Mesenchymal stem cell (in vitro differentiated cells and primary cell): ENCODE data around the gene GPN2.

ENCODE experiments used
- DNase-seq: peaks from one replicate; pipeline ENCODE4 v3.0.0-alpha.2; 2013
- H2AFZ ChIP-seq: one replicate; pipeline ENCODE4 v1.6.1; 2013; ENCODE audit warnings: low read depth, mild to moderate bottlenecking, control low read depth, inconsistent platforms, low read length, moderate library complexity
- H2AK5ac ChIP-seq: 2 replicates; pipeline ENCODE4 v1.6.1; 2013; ENCODE audit warnings: low read length, moderate library complexity, mild to moderate bottlenecking, inconsistent platforms; ENCODE audit not compliant: severe bottlenecking
- H2BK120ac ChIP-seq: one replicate; pipeline ENCODE4 v1.6.1; 2013; ENCODE audit warnings: low read depth, mild to moderate bottlenecking, inconsistent platforms, low read length, moderate library complexity
- H2BK12ac ChIP-seq, 2 experiments: one replicate each; pipeline ENCODE4 v1.6.1; 2013; ENCODE audit warnings: inconsistent platforms in 2 of 2, low read length in 2 of 2, mild to moderate bottlenecking in 2 of 2, moderate library complexity in 2 of 2, control low read depth in 1 of 2
- H2BK15ac ChIP-seq: one replicate; pipeline ENCODE4 v1.6.1; 2013; ENCODE audit warnings: mild to moderate bottlenecking, low read depth, inconsistent platforms; ENCODE audit not compliant: poor library complexity, severe bottlenecking
- H2BK5ac ChIP-seq: 2 replicates; pipeline ENCODE4 v1.6.1; 2013; ENCODE audit warnings: low read depth, mild to moderate bottlenecking, low read length, control low read depth, inconsistent platforms; ENCODE audit not compliant: poor library complexity, severe bottlenecking
- H3K14ac ChIP-seq, 2 experiments: one replicate each; pipeline ENCODE4 v1.6.1; 2013; ENCODE audit warnings: inconsistent platforms in 2 of 2, low read length in 2 of 2, control low read depth in 1 of 2, mild to moderate bottlenecking in 1 of 2, moderate library complexity in 1 of 2
- H3K18ac ChIP-seq, 2 experiments: one replicate each; pipeline ENCODE4 v1.6.1; 2013; ENCODE audit warnings: inconsistent platforms in 2 of 2, low read length in 2 of 2, control low read depth in 1 of 2, low read depth in 1 of 2, mild to moderate bottlenecking in 1 of 2
- H3K23ac ChIP-seq, 2 experiments: one replicate each; pipeline ENCODE4 v1.6.1; 2013; ENCODE audit warnings: inconsistent platforms in 2 of 2, low read length in 2 of 2, mild to moderate bottlenecking in 2 of 2, moderate library complexity in 2 of 2, control low read depth in 1 of 2
- H3K27ac ChIP-seq: 2 replicates; pipeline ENCODE4 v1.5.1; 2013; ENCODE audit warnings: mild to moderate bottlenecking, moderate library complexity, low read length, control low read depth, inconsistent platforms; ENCODE audit not compliant: poor library complexity, severe bottlenecking
- H3K27me3 ChIP-seq, 2 experiments: 2 replicates each; pipeline versions ENCODE4 v1.6.1 to v1.7.0; 2013; ENCODE audit warnings: low read length in 2 of 2, mild to moderate bottlenecking in 2 of 2, moderate library complexity in 2 of 2, control low read depth in 1 of 2, inconsistent platforms in 1 of 2; ENCODE audit not compliant: control insufficient read depth in 1 of 2, insufficient read depth in 1 of 2
- H3K36me3 ChIP-seq, 2 experiments: 2 replicates each; pipeline versions ENCODE4 v1.6.1 to v1.7.0; 2013; ENCODE audit warnings: low read length in 2 of 2, control low read depth in 1 of 2, inconsistent platforms in 1 of 2, low read depth in 1 of 2, mild to moderate bottlenecking in 1 of 2; ENCODE audit not compliant: insufficient read depth in 2 of 2, control insufficient read depth in 1 of 2
- H3K4ac ChIP-seq, 2 experiments: one replicate each; pipeline ENCODE4 v1.6.1; 2013; ENCODE audit warnings: inconsistent platforms in 2 of 2, low read length in 2 of 2, mild to moderate bottlenecking in 2 of 2, moderate library complexity in 2 of 2, control low read depth in 1 of 2, low read depth in 1 of 2
- H3K4me1 ChIP-seq: 2 replicates; pipeline ENCODE4 v1.6.1; 2013; ENCODE audit warnings: low read depth, low read length, control low read depth; ENCODE audit not compliant: control insufficient read depth, insufficient read depth
- H3K4me2 ChIP-seq: 2 replicates; pipeline ENCODE4 v1.6.1; 2013; ENCODE audit warnings: low read length, mild to moderate bottlenecking, inconsistent platforms; ENCODE audit not compliant: poor library complexity, severe bottlenecking
- H3K4me3 ChIP-seq, 2 experiments: 2 replicates each; pipeline versions ENCODE4 v1.5.1 to v1.7.0; 2013; ENCODE audit warnings: low read length in 2 of 2, mild to moderate bottlenecking in 2 of 2, control low read depth in 1 of 2, low read depth in 1 of 2; ENCODE audit not compliant: insufficient read depth in 1 of 2
- H3K79me1 ChIP-seq: replicated peaks from 2 replicates; pipeline ENCODE4 v1.6.1; 2013; ENCODE audit warnings: mild to moderate bottlenecking, control low read depth, low read length, inconsistent platforms; ENCODE audit not compliant: poor library complexity, severe bottlenecking
- H3K9ac ChIP-seq: 2 replicates; pipeline ENCODE4 v1.7.0; 2013; ENCODE audit warnings: mild to moderate bottlenecking, low read length, moderate library complexity
- H3K9me3 ChIP-seq: 2 replicates; pipeline ENCODE4 v1.7.0; 2013; ENCODE audit warnings: mild to moderate bottlenecking, low read length; ENCODE audit not compliant: control insufficient read depth
- H4K8ac ChIP-seq: one replicate; pipeline ENCODE4 v1.6.1; 2013; ENCODE audit warnings: inconsistent platforms, mild to moderate bottlenecking, low read length, moderate library complexity
- H4K91ac ChIP-seq: one replicate; pipeline ENCODE4 v1.6.1; 2013; ENCODE audit warnings: mild to moderate bottlenecking, low read length, inconsistent platforms
- WGBS: methylation state at CpG from one replicate; pipeline ENCODE4 v1.1.7; 2013; ENCODE audit warnings: mixed read lengths; 5-methylcytosine and 5-hydroxymethylcytosine counted together

The GPN2 gene

GRCh38 chr1:26858160-26858559 is 31.9 kb downstream of the GPN2 start:
- Histone ChIP-seq H3K9ac (peak overlapping the region; percentile 27), H3K4ac (no peak overlapping the region), H3K4me2 (no peak overlapping the region), H3K4me1 (peaks cover 17% of the 10 kb centered on the region), H4K91ac (no peak overlapping the region), H2BK15ac (no peak overlapping the region), H2AK5ac (no peak overlapping the region), H3K79me1 (peaks cover 2% of the 10 kb centered on the region), H4K8ac (no peak overlapping the region), H2BK12ac (no peak overlapping the region), H3K27me3 (no peaks in the 10 kb centered on the region), H3K14ac (no peak overlapping the region), H3K4me3 (no peak overlapping the region), H2AFZ (no peak overlapping the region), H2BK120ac (no peak overlapping the region), H3K36me3 (peaks cover 34 to 47% of the 10 kb centered on the region in 2 experiments), H2BK5ac (no peak overlapping the region), H3K23ac (no peak overlapping the region), H3K18ac (no peak overlapping the region), H3K9me3 (no peaks in the 10 kb centered on the region), H3K27ac (no peak overlapping the region)
- WGBS, result 94% methylated on average over 4 of the region's 4 CpGs
- DNase-seq, result no peak

DNA sequence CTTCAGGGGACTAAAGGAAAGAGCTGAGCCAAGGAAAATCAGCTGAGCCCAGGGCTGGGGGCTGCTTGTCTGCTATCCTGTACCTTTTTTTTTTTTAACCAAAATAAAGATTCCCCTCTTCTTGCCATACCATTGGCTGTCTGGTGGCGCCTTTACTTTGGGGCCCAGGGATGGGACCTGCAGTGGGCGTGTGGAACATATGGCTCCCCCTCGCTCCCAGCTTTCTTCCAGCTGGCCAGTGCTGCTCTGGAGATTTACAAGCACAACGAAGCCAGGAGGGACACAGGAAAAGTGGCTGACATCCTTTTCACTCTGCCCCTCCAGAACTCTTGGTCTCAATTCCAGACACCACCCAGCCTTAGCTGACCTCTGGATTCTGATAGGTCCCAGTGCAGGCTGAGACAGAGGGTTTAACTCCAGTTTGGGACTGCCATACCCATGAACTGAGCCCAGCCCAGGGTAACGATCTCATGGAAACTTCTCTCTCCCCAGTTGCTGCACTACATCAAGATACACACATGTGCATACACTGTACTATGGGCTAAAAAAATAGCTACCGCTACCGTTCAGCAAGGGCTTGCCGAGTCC is 32.5 kb downstream of the GPN2 start:
- H4K8ac ChIP-seq, result no peak overlapping the region
- H3K4me3 ChIP-seq, result no peak overlapping the region
- peaks cover 17% of the 10 kb centered on the region for H3K4me1 ChIP-seq
- no peak overlapping the region for H3K9ac ChIP-seq
- no peak overlapping the region for H2BK120ac ChIP-seq
- H3K14ac ChIP-seq, result no peak overlapping the region
- H3K27ac ChIP-seq, result no peak overlapping the region
- no peaks in the 10 kb centered on the region for H3K27me3 ChIP-seq
- no peak overlapping the region for H3K23ac ChIP-seq
- H2AFZ ChIP-seq, result no peak overlapping the region
- no peak overlapping the region for H3K18ac ChIP-seq
- H3K4ac ChIP-seq, result no peak overlapping the region
- no peak overlapping the region for H2BK12ac ChIP-seq
- H2BK15ac ChIP-seq, result no peak overlapping the region
- H3K36me3 ChIP-seq, result peaks cover 39 to 51% of the 10 kb centered on the region in 2 experiments
- H3K4me2 ChIP-seq, result no peak overlapping the region
- H2BK5ac ChIP-seq, result no peak overlapping the region
- peaks cover 2% of the 10 kb centered on the region for H3K79me1 ChIP-seq
- no peaks in the 10 kb centered on the region for H3K9me3 ChIP-seq
- no peak overlapping the region for H2AK5ac ChIP-seq
- no peak overlapping the region for H4K91ac ChIP-seq
- 89% methylated on average over 8 of the region's 8 CpGs for WGBS
- DNase-seq, result no peak

DNA sequence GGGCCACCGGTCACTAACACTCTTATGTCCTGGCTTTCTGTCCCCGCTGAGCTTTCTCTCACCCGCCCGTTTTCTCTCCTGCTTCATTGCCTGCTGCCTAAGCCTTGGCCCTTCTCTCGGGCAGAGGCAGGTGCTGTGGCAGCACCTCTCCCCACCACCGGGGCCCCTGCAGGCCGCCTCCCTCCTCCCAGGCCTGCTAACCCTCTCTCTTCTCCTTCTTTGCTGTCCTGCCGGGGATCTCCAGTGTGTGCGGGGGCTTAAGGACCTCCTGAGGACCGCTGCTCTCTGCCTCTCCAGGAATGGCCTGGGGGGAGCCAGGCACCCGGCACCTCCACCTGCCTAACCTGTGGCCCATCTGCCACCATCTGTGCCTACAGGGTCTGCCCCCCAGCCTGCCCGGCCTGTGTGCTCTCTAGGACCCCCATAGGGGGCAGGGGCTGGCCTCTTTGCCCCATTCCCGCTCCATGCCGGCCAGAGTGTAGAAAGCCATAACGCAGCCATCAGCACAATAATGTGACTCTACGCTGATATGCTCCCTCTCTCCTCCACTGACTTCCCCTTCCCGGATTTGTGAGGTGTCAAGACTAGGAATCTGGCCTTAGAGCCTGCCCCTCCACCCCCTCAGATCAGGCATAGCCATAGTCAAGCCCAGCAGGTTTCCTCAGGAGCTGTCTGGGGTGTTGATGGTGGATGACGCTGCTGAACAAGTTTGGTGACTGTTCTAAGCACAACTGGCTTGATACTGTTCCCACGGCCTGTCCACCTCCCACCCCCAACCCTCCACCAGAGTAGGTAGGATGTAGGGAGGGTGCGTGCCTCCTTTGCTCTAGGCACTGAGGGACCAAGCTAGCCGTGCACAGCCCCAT is 33.2 kb downstream of the GPN2 start:
- Histone ChIP-seq H3K4me1 (peaks cover 12% of the 10 kb centered on the region), H3K4me2 (no peak overlapping the region), H2AK5ac (no peak overlapping the region), H3K36me3 (peaks cover 47 to 59% of the 10 kb centered on the region in 2 experiments), H3K79me1 (peaks cover 2% of the 10 kb centered on the region), H3K27me3 (no peaks in the 10 kb centered on the region), H3K14ac (no peak overlapping the region), H3K9me3 (no peaks in the 10 kb centered on the region), H2BK12ac (no peak overlapping the region), H3K4me3 (no peak overlapping the region), H3K9ac (no peak overlapping the region), H2BK120ac (no peak overlapping the region), H3K4ac (no peak overlapping the region), H3K27ac (no peak overlapping the region), H2AFZ (no peak overlapping the region), H4K8ac (no peak overlapping the region), H2BK5ac (no peak overlapping the region), H3K23ac (no peak overlapping the region), H2BK15ac (no peak overlapping the region), H3K18ac (no peak overlapping the region), H4K91ac (no peak overlapping the region)
- no peak for DNase-seq
- WGBS, result 86% methylated on average over 19 of the region's 21 CpGs

- Histone ChIP-seq H3K23ac (no peak overlapping the region), H2AFZ (no peak overlapping the region)
Measured at GRCh38 chr1:26856181-26856580, 33.9 kb downstream of the GPN2 start.

More at GRCh38 chr1:26856181-26856580, 33.9 kb downstream of the GPN2 start:
- H3K36me3 ChIP-seq, result peaks cover 53 to 65% of the 10 kb centered on the region in 2 experiments
- peaks cover 7% of the 10 kb centered on the region for H3K4me1 ChIP-seq
- no peak overlapping the region for H2BK15ac ChIP-seq
- H3K4me3 ChIP-seq, result no peak overlapping the region
- H3K79me1 ChIP-seq, result peaks cover 2% of the 10 kb centered on the region
- H2BK5ac ChIP-seq, result no peak overlapping the region
- no peak overlapping the region for H3K4ac ChIP-seq
- H3K14ac ChIP-seq, result no peak overlapping the region
- H4K8ac ChIP-seq, result no peak overlapping the region
- no peaks in the 10 kb centered on the region for H3K27me3 ChIP-seq
- H3K27ac ChIP-seq, result no peak overlapping the region
- no peak for DNase-seq
- H3K9me3 ChIP-seq, result no peaks in the 10 kb centered on the region
- H2BK12ac ChIP-seq, result no peak overlapping the region
- H2BK120ac ChIP-seq, result no peak overlapping the region
- no peak overlapping the region for H3K18ac ChIP-seq
- no peak overlapping the region for H3K4me2 ChIP-seq
- H4K91ac ChIP-seq, result no peak overlapping the region
- 90% methylated on average over 8 of the region's 11 CpGs for WGBS
- no peak overlapping the region for H2AK5ac ChIP-seq
- no peak overlapping the region for H3K9ac ChIP-seq
